ENCODE data around the gene FRMPD2.

FRMPD2 gene

GRCh38 chr10:48300556-48300955 lies 26.1 kb upstream of the FRMPD2 start:
- Mint-ChIP-seq H3K4me1 (no peaks in the 10 kb centered on the region), H3K9me3 (no peaks in the 10 kb centered on the region), H3K27ac (no peak overlapping the region), H3K4me3 (no peak overlapping the region), H3K27me3 (ENCODE audit: low read depth) (peaks cover 17% of the 10 kb centered on the region), H3K36me3 (ENCODE audit: low read depth) (no peaks in the 10 kb centered on the region)
- no peak for TF ChIP-seq CTCF (IDR thresholded peaks at IDR 0.05; ENCODE audit: unreplicated experiment in 3 of 3)

DNA sequence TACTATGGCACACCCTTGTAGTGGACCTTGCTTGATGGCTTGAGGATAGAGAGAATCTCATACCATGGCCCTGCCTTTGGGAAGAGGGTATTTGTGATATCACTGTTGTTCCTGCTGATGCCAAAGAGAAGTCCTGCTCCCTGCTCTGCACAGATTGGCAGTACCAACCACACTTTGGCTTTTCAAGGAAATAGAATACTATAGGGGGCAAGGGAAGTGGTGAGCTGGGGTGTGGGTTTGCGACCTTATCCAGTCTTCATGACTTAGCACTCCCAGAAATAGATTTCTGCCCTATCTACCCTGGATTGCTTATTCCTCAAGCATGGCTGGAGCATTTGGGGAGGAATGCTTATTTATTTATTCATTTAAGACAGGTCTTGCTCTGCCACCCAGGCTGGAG lies 25.2 kb upstream of the FRMPD2 start:
- H3K27ac Mint-ChIP-seq = no peak overlapping the region

GRCh38 chr10:48299066-48299465 lies 24.6 kb upstream of the FRMPD2 start:
- no peaks in the 10 kb centered on the region for H3K36me3 Mint-ChIP-seq (ENCODE audit: low read depth)
- no peak overlapping the region for H3K4me3 Mint-ChIP-seq
- H3K27ac Mint-ChIP-seq = no peak overlapping the region
- no peak for TF ChIP-seq CTCF (IDR thresholded peaks at IDR 0.05; ENCODE audit: unreplicated experiment in 3 of 3)
- no peaks in the 10 kb centered on the region for H3K9me3 Mint-ChIP-seq
- no peaks in the 10 kb centered on the region for H3K4me1 Mint-ChIP-seq
- peaks cover 11% of the 10 kb centered on the region for H3K27me3 Mint-ChIP-seq (ENCODE audit: low read depth)

More for the DNA sequence above, 25.2 kb upstream of the FRMPD2 start:
- Mint-ChIP-seq H3K9me3 (no peaks in the 10 kb centered on the region), H3K27me3 (ENCODE audit: low read depth) (peaks cover 12% of the 10 kb centered on the region), H3K36me3 (ENCODE audit: low read depth) (no peaks in the 10 kb centered on the region), H3K4me1 (no peaks in the 10 kb centered on the region), H3K4me3 (no peak overlapping the region)
- TF ChIP-seq CTCF (IDR thresholded peaks at IDR 0.05; ENCODE audit: unreplicated experiment in 3 of 3) = no peak

DNA sequence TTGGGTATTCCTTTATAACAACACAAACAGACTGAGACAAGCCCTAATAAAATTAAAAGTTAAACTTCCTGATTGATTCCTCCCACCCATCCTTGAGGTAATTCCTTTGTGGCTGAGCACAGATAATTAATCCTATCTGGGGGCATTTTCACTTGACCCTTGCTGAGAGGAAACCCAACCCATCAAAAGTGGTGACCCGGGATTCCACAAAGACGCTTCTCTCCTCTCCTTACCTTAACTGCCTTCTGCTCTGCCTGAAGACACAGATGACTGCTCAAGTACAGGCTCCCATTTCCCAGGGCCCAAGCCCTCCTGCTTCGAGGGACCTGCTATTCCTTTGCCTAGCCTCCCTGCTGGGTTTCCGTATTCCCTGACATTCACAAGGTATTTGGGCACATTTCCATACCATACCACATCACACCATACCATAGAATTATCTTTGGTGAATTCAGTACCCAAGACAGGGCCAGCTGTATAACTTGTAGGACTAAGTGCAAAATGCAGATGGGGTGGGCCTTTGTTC lies 22.1 kb upstream of the FRMPD2 start:
- Mint-ChIP-seq H3K27ac (no peak overlapping the region), H3K9me3 (peaks cover 2% of the 10 kb centered on the region), H3K4me1 (no peaks in the 10 kb centered on the region), H3K4me3 (no peak overlapping the region), H3K36me3 (ENCODE audit: low read depth) (no peaks in the 10 kb centered on the region), H3K27me3 (ENCODE audit: low read depth) (peaks cover 11% of the 10 kb centered on the region)
- TF ChIP-seq CTCF (IDR thresholded peaks at IDR 0.05; ENCODE audit: unreplicated experiment in 3 of 3) = no peak

- Mint-ChIP-seq H3K27ac (no peak overlapping the region), H3K4me1 (peaks cover 8% of the 10 kb centered on the region), H3K36me3 (ENCODE audit: low read depth) (no peaks in the 10 kb centered on the region), H3K27me3 (ENCODE audit: low read depth) (peaks cover 3% of the 10 kb centered on the region), H3K4me3 (no peak overlapping the region), H3K9me3 (peaks cover 2% of the 10 kb centered on the region)
- TF ChIP-seq CTCF (IDR thresholded peaks at IDR 0.05; ENCODE audit: unreplicated experiment in 3 of 3) = no peak
These were observed 19.9 kb upstream of the FRMPD2 start for GRCh38 chr10:48294431-48294830.

DNA sequence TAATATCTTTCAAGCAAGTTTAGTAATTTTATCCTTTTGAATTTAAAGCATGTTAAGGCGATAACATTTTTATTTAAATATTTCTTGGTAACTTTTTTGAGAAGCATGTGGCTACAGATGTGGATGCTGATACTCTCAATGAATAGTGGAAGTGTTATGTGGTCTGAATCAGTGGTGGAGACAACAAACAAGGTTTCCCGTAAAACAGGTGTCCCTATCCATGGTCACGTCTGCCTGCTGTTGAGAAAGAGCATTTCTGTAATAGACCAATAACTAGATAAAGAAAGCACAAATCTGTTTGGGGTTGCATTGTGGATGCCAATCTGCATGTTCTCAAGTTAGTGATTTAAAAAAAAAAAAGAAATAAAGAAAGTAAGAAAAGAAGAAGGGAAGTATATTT lies 18.1 kb upstream of the FRMPD2 start:
- Mint-ChIP-seq H3K4me3 (no peak overlapping the region), H3K27ac (no peak overlapping the region)

More for the DNA sequence above, 18.1 kb upstream of the FRMPD2 start:
- no peak for TF ChIP-seq CTCF (IDR thresholded peaks at IDR 0.05; ENCODE audit: unreplicated experiment in 3 of 3)
- Mint-ChIP-seq H3K27me3 (ENCODE audit: low read depth) (peaks cover 4% of the 10 kb centered on the region), H3K36me3 (ENCODE audit: low read depth) (no peaks in the 10 kb centered on the region), H3K9me3 (peaks cover 2% of the 10 kb centered on the region), H3K4me1 (peaks cover 19% of the 10 kb centered on the region)

Data from nephron (organoid).